Progenitor cell of endocrine pancreas (in vitro differentiated cells): ENCODE data around the gene NCAPG2. TPM values are rescaled to one million over a fixed set of nuclear protein-coding genes. Genes with fewer than 3 reads are reported as not detected.
"Not testable (repeated sequence)": the region's sequence is repeated elsewhere in the genome, so short reads cannot be mapped to it uniquely, and the experiment has no call there.

Experiments
- DNase-seq: peaks from one replicate; pipeline ENCODE4 v3.0.0; 2021; ENCODE audit warnings: low spot score; ENCODE audit not compliant: unreplicated experiment
- H3K27ac Mint-ChIP-seq: 2 replicates; pipeline ENCODE4 v1.8.0; 2021; ENCODE audit warnings: mild to moderate bottlenecking, moderate library complexity, mixed read lengths
- H3K27me3 Mint-ChIP-seq: 2 replicates; pipeline ENCODE4 v1.8.0; 2021; ENCODE audit warnings: mixed read lengths
- H3K36me3 Mint-ChIP-seq: 2 replicates; pipeline ENCODE4 v1.8.0; 2022; ENCODE audit warnings: mixed read lengths; ENCODE audit not compliant: insufficient read depth
- H3K4me1 Mint-ChIP-seq: 2 replicates; pipeline ENCODE4 v1.8.0; 2021; ENCODE audit warnings: low read depth, mixed read lengths
- H3K4me3 Mint-ChIP-seq: 2 replicates; pipeline ENCODE4 v1.8.0; 2021; ENCODE audit warnings: low read depth, mild to moderate bottlenecking, moderate library complexity, mixed read lengths
- H3K9me3 Mint-ChIP-seq: 2 replicates; pipeline ENCODE4 v1.8.0; 2021; ENCODE audit warnings: low read depth, mixed read lengths
- total RNA-seq: library from RNA; stranded (reverse); gene quantifications from 2 replicates; pipeline ENCODE4 v1.2.1, GENCODE V29; 2021
- TF ChIP-seq, protein P1 (sequence below): fragments of 200-600 bp; sonication (generic); IDR thresholded peaks from one replicate; pipeline ENCODE4 v1.5.0; 2021; ENCODE audit warnings: antibody characterized with exemption, mild to moderate bottlenecking; ENCODE audit not compliant: unreplicated experiment

The NCAPG2 gene
- total RNA-seq, 1 donor from 2014 or later: 28.3 TPM

DNA sequence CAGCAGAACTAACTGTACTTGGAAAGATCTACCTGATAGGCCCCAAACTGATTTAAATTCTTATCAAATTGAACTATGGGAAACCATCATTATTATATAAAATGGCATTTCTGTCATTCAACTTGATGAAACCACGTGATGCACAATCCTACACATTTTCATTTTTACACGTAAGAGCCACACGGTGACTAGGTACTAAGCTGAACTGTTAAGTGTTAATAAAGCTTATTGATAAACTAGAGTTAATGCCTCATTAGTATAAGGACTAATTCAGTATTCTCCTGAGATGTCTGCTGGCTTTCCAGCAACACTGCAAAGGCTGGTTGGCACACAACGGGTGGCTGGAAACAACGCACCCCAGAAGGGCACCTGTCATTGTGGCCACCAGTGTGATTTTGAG is 4.6 kb downstream of the NCAPG2 start:
- TF ChIP-seq, protein P1, sequence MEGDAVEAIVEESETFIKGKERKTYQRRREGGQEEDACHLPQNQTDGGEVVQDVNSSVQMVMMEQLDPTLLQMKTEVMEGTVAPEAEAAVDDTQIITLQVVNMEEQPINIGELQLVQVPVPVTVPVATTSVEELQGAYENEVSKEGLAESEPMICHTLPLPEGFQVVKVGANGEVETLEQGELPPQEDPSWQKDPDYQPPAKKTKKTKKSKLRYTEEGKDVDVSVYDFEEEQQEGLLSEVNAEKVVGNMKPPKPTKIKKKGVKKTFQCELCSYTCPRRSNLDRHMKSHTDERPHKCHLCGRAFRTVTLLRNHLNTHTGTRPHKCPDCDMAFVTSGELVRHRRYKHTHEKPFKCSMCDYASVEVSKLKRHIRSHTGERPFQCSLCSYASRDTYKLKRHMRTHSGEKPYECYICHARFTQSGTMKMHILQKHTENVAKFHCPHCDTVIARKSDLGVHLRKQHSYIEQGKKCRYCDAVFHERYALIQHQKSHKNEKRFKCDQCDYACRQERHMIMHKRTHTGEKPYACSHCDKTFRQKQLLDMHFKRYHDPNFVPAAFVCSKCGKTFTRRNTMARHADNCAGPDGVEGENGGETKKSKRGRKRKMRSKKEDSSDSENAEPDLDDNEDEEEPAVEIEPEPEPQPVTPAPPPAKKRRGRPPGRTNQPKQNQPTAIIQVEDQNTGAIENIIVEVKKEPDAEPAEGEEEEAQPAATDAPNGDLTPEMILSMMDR: no peak
- Mint-ChIP-seq H3K4me1 (peaks cover 6% of the 10 kb centered on the region), H3K4me3 (no peak overlapping the region), H3K36me3 (peaks cover 11% of the 10 kb centered on the region), H3K27ac (no peak overlapping the region), H3K27me3 (no peaks in the 10 kb centered on the region), H3K9me3 (no peaks in the 10 kb centered on the region)
- DNase-seq: no peak

DNA sequence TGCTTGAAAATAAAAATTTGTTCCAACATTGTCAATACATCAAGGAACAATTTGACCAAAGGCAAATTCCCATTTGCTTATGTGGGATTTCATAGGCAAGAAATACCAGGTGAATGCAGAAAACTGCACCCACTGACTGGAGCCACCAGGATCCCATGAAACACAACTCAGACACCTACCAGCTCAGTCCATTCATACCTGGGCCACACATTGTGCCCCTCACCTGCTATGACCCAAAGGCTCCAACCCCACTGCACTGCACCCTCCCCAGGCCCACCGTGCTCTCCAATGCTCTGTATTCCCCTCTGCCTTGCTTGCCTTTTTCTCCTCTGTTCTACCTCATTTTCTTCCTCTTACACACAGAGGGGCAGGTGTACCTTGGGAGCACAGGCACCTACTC is 5.3 kb downstream of the NCAPG2 start:
- H3K4me1 Mint-ChIP-seq: peaks cover 6% of the 10 kb centered on the region
- H3K27ac Mint-ChIP-seq: no peak overlapping the region
- no peak for DNase-seq
- no peak overlapping the region for H3K4me3 Mint-ChIP-seq
- H3K9me3 Mint-ChIP-seq: no peaks in the 10 kb centered on the region
- H3K27me3 Mint-ChIP-seq: no peaks in the 10 kb centered on the region
- peaks cover 11% of the 10 kb centered on the region for H3K36me3 Mint-ChIP-seq
- TF ChIP-seq, protein P1: no peak

DNA sequence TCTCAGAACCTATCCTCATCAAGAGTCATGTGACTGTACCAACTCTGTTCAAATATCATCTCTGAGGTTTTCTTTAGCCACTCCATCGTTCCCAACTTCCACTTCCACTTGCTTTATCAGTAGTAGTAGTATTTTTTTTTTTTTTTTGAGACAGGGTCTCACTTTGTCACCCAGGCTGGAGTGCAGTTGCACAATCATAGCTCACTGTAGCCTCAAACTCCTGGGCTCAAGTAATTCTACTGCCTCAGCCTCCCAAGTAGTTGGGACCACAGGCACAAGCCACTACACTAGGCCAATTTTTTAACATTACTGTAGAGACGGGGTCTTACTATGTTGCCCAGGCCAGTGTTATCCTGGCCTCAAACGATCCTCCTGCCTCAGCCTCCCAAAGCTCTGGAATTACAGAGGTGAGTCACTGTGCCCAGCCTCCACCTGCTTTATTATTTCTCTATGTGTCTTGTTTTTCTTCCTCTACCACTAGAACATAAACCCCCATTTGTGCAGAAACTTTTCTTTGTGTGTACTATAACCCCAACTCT is 5.9 kb downstream of the NCAPG2 start:
- Mint-ChIP-seq H3K27me3 (no peaks in the 10 kb centered on the region), H3K27ac (no peak overlapping the region), H3K4me1 (peaks cover 6% of the 10 kb centered on the region)

DNA sequence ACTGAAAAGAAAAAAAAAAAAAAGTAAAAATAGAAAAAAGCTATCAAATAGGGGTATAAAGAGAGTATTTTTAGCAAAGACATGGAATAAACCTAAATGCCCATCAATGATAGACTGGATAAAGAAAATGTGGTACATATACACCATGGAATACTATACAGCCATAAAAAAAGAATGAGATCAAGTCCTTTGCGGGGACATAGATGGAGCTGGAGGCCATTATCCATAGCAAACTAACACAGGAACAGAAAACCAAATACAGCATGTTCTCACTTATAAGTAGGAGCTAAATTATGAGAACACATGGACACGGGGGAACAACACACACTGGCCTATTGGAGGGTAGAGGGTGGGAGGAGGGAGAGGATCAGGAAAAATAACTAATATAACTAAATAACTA is 7.0 kb downstream of the NCAPG2 start:
- H3K27me3 Mint-ChIP-seq, H3K27ac Mint-ChIP-seq, H3K9me3 Mint-ChIP-seq, DNase-seq, H3K4me1 Mint-ChIP-seq, H3K4me3 Mint-ChIP-seq: not testable (repeated sequence)
- peaks cover 13% of the 10 kb centered on the region for H3K36me3 Mint-ChIP-seq

More for the DNA sequence above, 5.9 kb downstream of the NCAPG2 start:
- Mint-ChIP-seq H3K4me3 (no peak overlapping the region), H3K9me3 (no peaks in the 10 kb centered on the region), H3K36me3 (peaks cover 11% of the 10 kb centered on the region)
- TF ChIP-seq, protein P1: no peak
- DNase-seq: no peak

DNA sequence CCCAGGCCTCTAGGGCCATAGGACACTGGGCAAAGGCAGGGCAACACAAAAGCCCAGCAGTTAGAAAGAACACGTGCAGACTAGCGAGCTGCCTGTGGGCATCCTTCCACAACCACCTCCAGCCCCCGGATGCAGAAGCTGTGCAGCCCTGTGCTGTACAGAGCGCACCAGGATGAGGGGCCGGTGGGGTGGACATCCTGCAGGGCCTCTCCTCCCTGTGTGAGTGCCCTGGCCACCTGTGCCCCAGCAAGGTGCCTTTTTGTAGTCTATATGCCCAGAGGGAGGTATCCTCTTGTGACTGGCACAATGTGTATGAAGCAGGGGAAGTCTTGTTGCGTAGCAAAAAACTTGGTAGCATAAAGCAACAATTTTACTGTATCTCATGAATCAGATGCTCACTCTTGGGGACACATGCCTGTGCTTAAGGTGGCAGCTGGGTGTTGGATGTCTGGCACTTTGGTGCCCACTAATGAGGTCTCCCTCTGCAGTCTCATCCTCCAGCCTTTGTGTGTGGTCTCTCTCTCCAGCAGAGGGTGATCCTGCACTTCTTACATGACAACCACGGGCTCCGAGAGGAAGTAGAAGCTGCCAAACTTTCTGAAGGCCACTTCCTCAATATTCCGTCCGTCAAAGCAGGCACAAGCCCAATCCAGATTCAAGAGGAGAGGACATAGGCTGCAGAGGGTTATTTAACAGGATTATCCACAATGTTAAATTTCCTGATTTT is 8.7 kb downstream of the NCAPG2 start:
- no peak overlapping the region for H3K4me3 Mint-ChIP-seq
- no peaks in the 10 kb centered on the region for H3K4me1 Mint-ChIP-seq
- peaks cover 9% of the 10 kb centered on the region for H3K36me3 Mint-ChIP-seq
- TF ChIP-seq, protein P1: peak; percentile 17
- H3K27ac Mint-ChIP-seq: no peak overlapping the region
- no peaks in the 10 kb centered on the region for H3K27me3 Mint-ChIP-seq
- no peak for DNase-seq
- H3K9me3 Mint-ChIP-seq: no peaks in the 10 kb centered on the region

DNA sequence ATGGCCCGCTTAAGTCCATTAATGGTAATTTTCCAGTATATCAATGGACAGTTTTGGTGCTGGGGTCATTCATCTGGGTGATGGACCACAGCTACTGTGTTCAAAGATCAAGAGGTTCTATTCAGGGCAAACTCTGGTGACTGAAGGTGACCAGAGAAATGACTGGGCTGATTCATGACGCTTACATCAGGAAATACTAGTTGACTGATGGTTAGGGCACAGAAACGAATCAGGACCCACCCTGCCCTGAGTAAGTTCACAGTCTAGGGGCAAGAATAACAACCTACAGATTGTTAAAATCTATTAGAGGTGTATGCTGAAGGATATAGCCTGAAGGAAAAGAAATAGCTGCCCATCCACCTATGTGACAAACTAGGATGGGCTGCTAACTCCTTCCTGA is 9.5 kb downstream of the NCAPG2 start:
- Mint-ChIP-seq H3K27ac (no peak overlapping the region), H3K27me3 (no peaks in the 10 kb centered on the region), H3K4me3 (no peak overlapping the region)

More for the DNA sequence above, 9.5 kb downstream of the NCAPG2 start:
- no peaks in the 10 kb centered on the region for H3K9me3 Mint-ChIP-seq
- DNase-seq: no peak
- no peaks in the 10 kb centered on the region for H3K4me1 Mint-ChIP-seq
- peaks cover 9% of the 10 kb centered on the region for H3K36me3 Mint-ChIP-seq
- TF ChIP-seq, protein P1: no peak
